Breast epithelium (tissue), 4 donors: Measurements from ENCODE around the gene GNAL. TPM values are rescaled to one million over a fixed set of nuclear protein-coding genes. Genes with fewer than 3 reads are reported as not detected.
"Not testable (repeated sequence)": the region's sequence is repeated elsewhere in the genome, so short reads cannot be mapped to it uniquely, and the experiment has no call there.

Experiments used
- DNase-seq, 2 donors: peaks; one replicate each; pipeline ENCODE4 v3.0.0-alpha.2; 2019; ENCODE audit warnings: low spot score in 2 of 2
- H3K27ac ChIP-seq, 2 donors: fragments of 200-600 bp; sonication (generic) in 1 of 2; one replicate each; pipeline ENCODE4 v1.5.1; 2016 to 2019; ENCODE audit warnings: mild to moderate bottlenecking in 1 of 2
- H3K27me3 ChIP-seq, 2 donors: fragments of 200-600 bp; sonication (generic) in 1 of 2; one replicate each; pipeline versions ENCODE4 v1.5.1 to v1.6.0; 2017 to 2019; ENCODE audit warnings: control low read depth in 1 of 2, mild to moderate bottlenecking in 1 of 2
- H3K36me3 ChIP-seq: fragments of 200-600 bp; one replicate; pipeline ENCODE4 v1.5.1; 2019
- H3K4me1 ChIP-seq, 2 donors: fragments of 200-600 bp; sonication (generic); one replicate each; pipeline ENCODE4 v1.5.1; 2016 to 2019; ENCODE audit warnings: control low read depth in 1 of 2
- H3K4me3 ChIP-seq, 3 donors: fragments of 200-600 bp; sonication (generic); 1 replicate in 2 of 3; 2 replicates in 1 of 3; pipeline ENCODE4 v1.5.1; 2016 to 2019; ENCODE audit warnings: mild to moderate bottlenecking in 3 of 3, moderate library complexity in 2 of 3
- H3K9me3 ChIP-seq, 2 donors: fragments of 200-600 bp; sonication (generic) in 1 of 2; one replicate each; pipeline ENCODE4 v1.5.1; 2016 to 2019; ENCODE audit warnings: control low read depth in 1 of 2
- CTCF ChIP-seq, 3 donors: fragments of 450-650 bp; IDR thresholded peaks; one replicate each; pipeline ENCODE4 v1.5.1; 2016 to 2017; ENCODE audit warnings: antibody characterized with exemption in 3 of 3, mild to moderate bottlenecking in 3 of 3, moderate library complexity in 3 of 3
- POLR2A ChIP-seq: fragments of 450-650 bp; IDR thresholded peaks from one replicate; pipeline ENCODE4 v1.6.1; 2016; ENCODE audit warnings: antibody characterized with exemption, mild to moderate bottlenecking, moderate library complexity
- POLR2AphosphoS5 ChIP-seq, 3 donors: sonication (generic); formaldehyde crosslinking; IDR thresholded peaks; one replicate each; pipeline ENCODE4 v1.6.1; 2017; ENCODE audit warnings: antibody characterized with exemption in 3 of 3
- intact Hi-C: fragments of 100-400 bp; cut with DNase I; formaldehyde crosslinking; loops from one replicate; pipeline ENCODE4 v1.15.1; 2023; ENCODE audit warnings: low total_unique reads
- total RNA-seq, 3 donors: library from RNA; depleted of rRNA; stranded (reverse); fragments of >200 nt; gene quantifications; one replicate each; pipeline ENCODE4 v1.1.0, GENCODE V29; 2016

GNAL gene
- total RNA-seq, 3 donors from 2014 or later: 6.6 to 15.4 (median 7.5) TPM

DNA sequence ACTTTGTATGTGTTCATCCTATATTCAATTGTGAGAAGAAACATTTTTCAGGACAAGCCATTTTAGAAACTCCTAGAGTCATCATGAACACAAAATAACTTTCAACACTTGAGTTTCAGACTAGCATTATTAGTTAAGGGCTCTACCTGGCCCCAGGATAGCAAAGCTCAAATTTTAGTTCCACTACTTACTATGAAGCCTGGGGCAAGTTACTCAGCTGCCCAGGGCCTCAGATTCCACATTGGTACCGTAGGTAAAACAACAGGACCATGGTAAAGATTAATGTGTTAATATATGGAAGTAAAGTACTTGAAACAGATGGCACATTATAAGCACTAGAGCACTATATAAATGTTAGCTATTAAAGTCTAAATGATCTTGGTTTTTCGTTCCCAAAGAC lies 199.7 kb downstream of the GNAL start:
- Histone ChIP-seq H3K4me1 (no peaks in the 10 kb centered on the region), H3K36me3 (no peaks in the 10 kb centered on the region), H3K4me3 (no peak overlapping the region), H3K27me3 (no peaks in the 10 kb centered on the region), H3K9me3 (no peaks in the 10 kb centered on the region), H3K27ac (no peak overlapping the region)
- intact Hi-C loops: no loop called here
- TF ChIP-seq POLR2AphosphoS5 (IDR thresholded peaks at IDR 0.05) (no peak), POLR2A (no peak), CTCF (IDR thresholded peaks at IDR 0.05) (no peak)
- no peak for DNase-seq

DNA sequence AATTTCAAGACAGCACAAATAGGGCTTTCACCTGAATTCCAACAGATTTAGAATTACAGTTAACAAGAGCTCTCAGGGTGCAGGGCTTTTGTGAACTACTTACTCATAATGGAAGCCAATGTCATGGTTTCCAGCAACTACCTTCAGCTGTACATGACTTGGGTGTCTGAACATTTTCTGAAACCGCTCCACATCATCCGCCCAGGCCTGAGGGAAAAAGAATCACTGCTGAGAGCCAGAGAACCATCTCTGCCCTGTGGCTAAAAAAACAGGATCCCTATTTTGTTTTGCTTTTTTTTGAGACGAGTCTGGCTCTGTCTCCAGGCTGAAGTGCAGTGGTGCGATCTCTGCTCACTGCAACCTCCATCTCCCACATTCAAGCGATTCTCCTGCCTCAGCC lies 200.2 kb downstream of the GNAL start:
- Histone ChIP-seq H3K27ac (no peak overlapping the region), H3K36me3 (no peaks in the 10 kb centered on the region), H3K27me3 (no peaks in the 10 kb centered on the region), H3K4me1 (no peaks in the 10 kb centered on the region), H3K4me3 (no peak overlapping the region), H3K9me3 (no peaks in the 10 kb centered on the region)
- intact Hi-C loops: no loop called here
- no peak for DNase-seq
- TF ChIP-seq POLR2AphosphoS5 (IDR thresholded peaks at IDR 0.05): no peak
- TF ChIP-seq POLR2A: no peak
- no peak for TF ChIP-seq CTCF (IDR thresholded peaks at IDR 0.05)

- H3K4me3 ChIP-seq: no peak overlapping the region
- no peaks in the 10 kb centered on the region for H3K36me3 ChIP-seq
- no peak for TF ChIP-seq POLR2AphosphoS5 (IDR thresholded peaks at IDR 0.05)
- TF ChIP-seq POLR2A: no peak
- TF ChIP-seq CTCF (IDR thresholded peaks at IDR 0.05): no peak
- H3K27ac ChIP-seq: no peak overlapping the region
- no peaks in the 10 kb centered on the region for H3K9me3 ChIP-seq
- intact Hi-C loops: no loop called here
- DNase-seq: no peak
- H3K27me3 ChIP-seq: no peaks in the 10 kb centered on the region
- H3K4me1 ChIP-seq: no peaks in the 10 kb centered on the region
These were observed 202.7 kb downstream of the GNAL start for GRCh38 chr18:11891737-11892136.

GRCh38 chr18:11892438-11892837 lies 203.4 kb downstream of the GNAL start:
- H3K27ac ChIP-seq, H3K36me3 ChIP-seq, H3K9me3 ChIP-seq, H3K27me3 ChIP-seq, DNase-seq, intact Hi-C loops, H3K4me1 ChIP-seq, H3K4me3 ChIP-seq: not testable (repeated sequence)

GRCh38 chr18:11897781-11898180 lies 208.7 kb downstream of the GNAL start:
- Histone ChIP-seq H3K27me3 (no peaks in the 10 kb centered on the region), H3K4me1 (no peaks in the 10 kb centered on the region), H3K9me3 (no peaks in the 10 kb centered on the region), H3K27ac (no peak overlapping the region), H3K4me3 (no peak overlapping the region), H3K36me3 (no peaks in the 10 kb centered on the region)
- intact Hi-C loops: no loop called here
- DNase-seq: no peak
- TF ChIP-seq CTCF (IDR thresholded peaks at IDR 0.05) (no peak), POLR2A (no peak), POLR2AphosphoS5 (IDR thresholded peaks at IDR 0.05) (no peak)

- TF ChIP-seq CTCF (IDR thresholded peaks at IDR 0.05) (no peak), POLR2A (no peak), POLR2AphosphoS5 (IDR thresholded peaks at IDR 0.05) (no peak)
- no peaks in the 10 kb centered on the region for H3K36me3 ChIP-seq
These were observed 210.0 kb downstream of the GNAL start for GRCh38 chr18:11899063-11899462.

More at GRCh38 chr18:11899063-11899462, 210.0 kb downstream of the GNAL start:
- Histone ChIP-seq H3K9me3 (no peaks in the 10 kb centered on the region), H3K27ac (no peak overlapping the region), H3K27me3 (no peaks in the 10 kb centered on the region), H3K4me3 (no peak overlapping the region), H3K4me1 (no peaks in the 10 kb centered on the region)
- intact Hi-C loops: no loop called here
- no peak for DNase-seq
